ENCODE results near the gene BRI3BP. TPM values are rescaled to one million over a fixed set of nuclear protein-coding genes. Genes with fewer than 3 reads are reported as not detected.

BRI3BP gene
- total RNA-seq, 6 experiments from 2014 or later: 4.7 to 11.4 (median 6.7) TPM

- Histone ChIP-seq H3K36me3 (no peaks in the 10 kb centered on the region), H3K27me3 (no peaks in the 10 kb centered on the region), H3K4me3 (peak overlapping the region; percentile 51 to 70 (median 56)), H3K27ac (no peak overlapping the region), H3K9me3 (no peaks in the 10 kb centered on the region), H3K4me1 (peaks cover 0 to 6% (median 0%) of the 10 kb centered on the region in 4 donors)
- DNase-seq: no peak
- 5% methylated on average over 15 of the region's 15 CpGs for WGBS (ENCODE audit: insufficient coverage, low coverage, low lambda C conversion rate, missing lambda C conversion rate)
- peak in 3 of 4 donors; percentile 5 to 25 (median 5) for ATAC-seq
- intact Hi-C loops (cut with DNase I): no loop called here
- TF ChIP-seq POLR2A (IDR thresholded peaks at IDR 0.05): no peak
Measured at GRCh38 chr12:124994437-124994975, 1.1 kb downstream of the BRI3BP start.

GRCh38 chr12:124995200-124995961 lies 1.9 kb downstream of the BRI3BP start:
- no peak for ATAC-seq
- H3K9me3 ChIP-seq: no peaks in the 10 kb centered on the region
- H3K27ac ChIP-seq: no peak overlapping the region
- TF ChIP-seq POLR2A (IDR thresholded peaks at IDR 0.05): no peak
- TF ChIP-seq, protein P1, sequence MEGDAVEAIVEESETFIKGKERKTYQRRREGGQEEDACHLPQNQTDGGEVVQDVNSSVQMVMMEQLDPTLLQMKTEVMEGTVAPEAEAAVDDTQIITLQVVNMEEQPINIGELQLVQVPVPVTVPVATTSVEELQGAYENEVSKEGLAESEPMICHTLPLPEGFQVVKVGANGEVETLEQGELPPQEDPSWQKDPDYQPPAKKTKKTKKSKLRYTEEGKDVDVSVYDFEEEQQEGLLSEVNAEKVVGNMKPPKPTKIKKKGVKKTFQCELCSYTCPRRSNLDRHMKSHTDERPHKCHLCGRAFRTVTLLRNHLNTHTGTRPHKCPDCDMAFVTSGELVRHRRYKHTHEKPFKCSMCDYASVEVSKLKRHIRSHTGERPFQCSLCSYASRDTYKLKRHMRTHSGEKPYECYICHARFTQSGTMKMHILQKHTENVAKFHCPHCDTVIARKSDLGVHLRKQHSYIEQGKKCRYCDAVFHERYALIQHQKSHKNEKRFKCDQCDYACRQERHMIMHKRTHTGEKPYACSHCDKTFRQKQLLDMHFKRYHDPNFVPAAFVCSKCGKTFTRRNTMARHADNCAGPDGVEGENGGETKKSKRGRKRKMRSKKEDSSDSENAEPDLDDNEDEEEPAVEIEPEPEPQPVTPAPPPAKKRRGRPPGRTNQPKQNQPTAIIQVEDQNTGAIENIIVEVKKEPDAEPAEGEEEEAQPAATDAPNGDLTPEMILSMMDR (IDR thresholded peaks at IDR 0.05): no peak
- 61% methylated on average over 14 of the region's 14 CpGs for WGBS (ENCODE audit: insufficient coverage, low coverage, low lambda C conversion rate, missing lambda C conversion rate)
- intact Hi-C loops (cut with DNase I): no loop called here
- no peak overlapping the region for H3K4me3 ChIP-seq
- H3K36me3 ChIP-seq: no peaks in the 10 kb centered on the region
- no peaks in the 10 kb centered on the region for H3K27me3 ChIP-seq
- peaks cover 0 to 6% (median 0%) of the 10 kb centered on the region in 4 donors for H3K4me1 ChIP-seq
- no peak for DNase-seq

GRCh38 chr12:124998705-124999104 lies 5.3 kb downstream of the BRI3BP start:
- no peaks in the 10 kb centered on the region for H3K27me3 ChIP-seq
- 89% methylated on average over 3 of the region's 4 CpGs for WGBS (ENCODE audit: insufficient coverage, low coverage, low lambda C conversion rate, missing lambda C conversion rate)
- H3K9me3 ChIP-seq: no peaks in the 10 kb centered on the region
- peaks cover 0 to 6% (median 0%) of the 10 kb centered on the region in 4 donors for H3K4me1 ChIP-seq
- TF ChIP-seq, protein P1 (IDR thresholded peaks at IDR 0.05): no peak
- no peak for TF ChIP-seq POLR2A (IDR thresholded peaks at IDR 0.05)
- no peaks in the 10 kb centered on the region for H3K36me3 ChIP-seq
- DNase-seq: no peak
- H3K4me3 ChIP-seq: no peak overlapping the region
- no peak for ATAC-seq
- no peak overlapping the region for H3K27ac ChIP-seq
- intact Hi-C loops (cut with DNase I): no loop called here

- Histone ChIP-seq H3K4me1 (no peaks in the 10 kb centered on the region), H3K27ac (no peak overlapping the region), H3K27me3 (no peaks in the 10 kb centered on the region), H3K9me3 (no peaks in the 10 kb centered on the region), H3K36me3 (no peaks in the 10 kb centered on the region), H3K4me3 (no peak overlapping the region)
- WGBS (ENCODE audit: insufficient coverage, low coverage, low lambda C conversion rate, missing lambda C conversion rate): 100% methylated on average over 3 of the region's 3 CpGs
- no peak for DNase-seq
- no peak for ATAC-seq
- intact Hi-C loops (cut with DNase I): no loop called here
- TF ChIP-seq, protein P1 (IDR thresholded peaks at IDR 0.05): no peak
- TF ChIP-seq POLR2A (IDR thresholded peaks at IDR 0.05): no peak
Measured at GRCh38 chr12:125001636-125002035, 8.2 kb downstream of the BRI3BP start.

DNA sequence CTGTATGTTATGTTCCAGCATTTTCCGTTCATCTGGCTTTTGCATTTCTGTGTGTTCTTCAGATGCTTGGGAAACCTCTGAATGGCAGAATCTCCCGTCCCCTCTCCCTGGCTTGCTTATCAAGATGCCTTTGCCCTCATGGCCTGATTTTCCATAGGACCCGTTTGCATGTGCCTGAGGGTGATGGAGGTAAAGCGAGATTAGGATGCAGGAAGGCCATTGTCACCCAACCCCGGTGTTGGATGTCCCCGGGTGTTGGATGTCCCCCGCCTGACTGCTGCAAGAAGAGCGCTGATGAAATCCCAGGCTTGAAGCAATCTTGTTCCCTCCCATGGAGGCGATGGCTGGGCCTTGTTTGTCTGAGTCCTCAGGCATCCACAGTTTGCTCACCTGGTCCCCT lies 9.6 kb downstream of the BRI3BP start:
- DNase-seq (no peak), ATAC-seq (no peak)
- no peak for TF ChIP-seq POLR2A (IDR thresholded peaks at IDR 0.05)
- TF ChIP-seq, protein P1 (IDR thresholded peaks at IDR 0.05): no peak
- WGBS (ENCODE audit: insufficient coverage, low coverage, low lambda C conversion rate, missing lambda C conversion rate): 87% methylated on average over 6 of the region's 9 CpGs
- Histone ChIP-seq H3K36me3 (no peaks in the 10 kb centered on the region), H3K4me1 (no peaks in the 10 kb centered on the region), H3K27ac (no peak overlapping the region), H3K4me3 (no peak overlapping the region), H3K9me3 (no peaks in the 10 kb centered on the region), H3K27me3 (no peaks in the 10 kb centered on the region)
- intact Hi-C loops (cut with DNase I): no loop called here

Data from right lobe of liver (tissue), 6 donors.